ENCODE data around the gene OLAH. TPM values are rescaled to one million over a fixed set of nuclear protein-coding genes. Genes with fewer than 3 reads are reported as not detected.

The OLAH gene
- total RNA-seq, 1 experiment from 2014 or later, result not detected

- H3K27ac Mint-ChIP-seq, result no peak overlapping the region
- DNase-seq (ENCODE audit: low spot score), result no peak
- H3K36me3 Mint-ChIP-seq, result no peaks in the 10 kb centered on the region
- H3K9me3 Mint-ChIP-seq, result no peaks in the 10 kb centered on the region
- ATAC-seq, result no peak
- no peaks in the 10 kb centered on the region for H3K4me1 Mint-ChIP-seq
- ChIA-PET POLR2A (no interaction called here), CTCF (no interaction called here)
- TF ChIP-seq CTCF (IDR thresholded peaks at IDR 0.05) (no peak), E2F4 (CRISPR knock-in tag; IDR thresholded peaks at IDR 0.05; ENCODE audit: borderline replicate concordance, low read depth) (no peak), GTF2I (CRISPR knock-in tag; conservative IDR thresholded peaks at IDR 0.05) (no peak), USF2 (CRISPR knock-in tag; IDR thresholded peaks at IDR 0.05) (no peak), ATF3 (CRISPR knock-in tag; conservative IDR thresholded peaks at IDR 0.05) (no peak), ELF4 (CRISPR knock-in tag; IDR thresholded peaks at IDR 0.05; ENCODE audit: low read depth) (no peak), USF1 (CRISPR knock-in tag; IDR thresholded peaks at IDR 0.05) (no peak), IRF1 (CRISPR knock-in tag; IDR thresholded peaks at IDR 0.05) (no peak), GRHL2 (CRISPR knock-in tag; IDR thresholded peaks at IDR 0.05; ENCODE audit: insufficient replicate concordance, severe bottlenecking) (no peak), ZNF512 (CRISPR knock-in tag; IDR thresholded peaks at IDR 0.05; ENCODE audit: borderline replicate concordance) (no peak), ZNF532 (CRISPR knock-in tag; IDR thresholded peaks at IDR 0.05; ENCODE audit: borderline replicate concordance) (no peak), FOXP1 (CRISPR knock-in tag; IDR thresholded peaks at IDR 0.05; ENCODE audit: borderline replicate concordance) (no peak)
- no peaks in the 10 kb centered on the region for H3K27me3 Mint-ChIP-seq (ENCODE audit: low read depth)
- no peak overlapping the region for H3K4me3 Mint-ChIP-seq
Observed at GRCh38 chr10:15052121-15052520, 8.4 kb downstream of the OLAH start.

GRCh38 chr10:15053061-15053460 is 9.3 kb downstream of the OLAH start:
- ATAC-seq, result no peak
- CTCF ChIA-PET, result no interaction called here
- no peak overlapping the region for H3K4me3 Mint-ChIP-seq
- no peak for DNase-seq (ENCODE audit: low spot score)
- TF ChIP-seq PRDM15 (CRISPR knock-in tag; IDR thresholded peaks at IDR 0.05), result no peak
- TF ChIP-seq E2F1 (CRISPR knock-in tag; IDR thresholded peaks at IDR 0.05), result no peak
- POLR2A ChIA-PET, result no interaction called here
- no peaks in the 10 kb centered on the region for H3K4me1 Mint-ChIP-seq
- H3K9me3 Mint-ChIP-seq, result no peaks in the 10 kb centered on the region
- H3K27me3 Mint-ChIP-seq (ENCODE audit: low read depth), result no peaks in the 10 kb centered on the region
- H3K36me3 Mint-ChIP-seq, result no peaks in the 10 kb centered on the region
- H3K27ac Mint-ChIP-seq, result no peak overlapping the region
